ENCODE data around the gene GRAPL.
"Not testable (repeated sequence)": the region's sequence is repeated elsewhere in the genome, so short reads cannot be mapped to it uniquely, and the experiment has no call there.

DNA sequence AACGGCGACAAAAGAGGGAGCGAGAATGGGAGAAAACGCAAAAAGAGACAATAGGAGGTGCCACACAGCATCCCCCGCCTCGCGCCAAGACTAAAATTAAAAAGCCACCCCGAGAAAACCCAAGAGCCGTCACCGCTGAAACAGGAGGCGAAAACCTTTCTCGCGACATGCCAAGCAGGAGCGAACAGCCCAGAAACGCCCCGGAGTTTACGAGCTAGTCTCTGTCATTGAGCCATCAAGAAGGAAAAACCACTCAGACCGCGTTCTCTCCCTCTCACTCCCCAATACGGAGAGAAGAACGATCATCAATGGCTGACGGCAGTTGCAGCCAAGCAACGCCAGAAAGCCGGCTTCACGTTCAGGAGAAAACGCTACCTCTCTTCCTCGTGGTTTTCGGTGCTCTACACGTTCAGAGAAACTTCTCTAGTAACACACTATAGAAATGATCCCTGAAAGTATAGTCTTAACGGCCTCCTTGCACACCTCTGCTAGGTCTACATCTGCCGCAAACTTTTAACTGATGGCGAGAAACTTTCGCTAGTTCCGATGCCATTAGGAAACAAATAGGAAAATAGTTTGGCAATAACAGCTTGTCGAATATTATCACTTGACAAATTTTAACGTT lies 62.5 kb downstream of the GRAPL start:
- TF ChIP-seq, protein P1, sequence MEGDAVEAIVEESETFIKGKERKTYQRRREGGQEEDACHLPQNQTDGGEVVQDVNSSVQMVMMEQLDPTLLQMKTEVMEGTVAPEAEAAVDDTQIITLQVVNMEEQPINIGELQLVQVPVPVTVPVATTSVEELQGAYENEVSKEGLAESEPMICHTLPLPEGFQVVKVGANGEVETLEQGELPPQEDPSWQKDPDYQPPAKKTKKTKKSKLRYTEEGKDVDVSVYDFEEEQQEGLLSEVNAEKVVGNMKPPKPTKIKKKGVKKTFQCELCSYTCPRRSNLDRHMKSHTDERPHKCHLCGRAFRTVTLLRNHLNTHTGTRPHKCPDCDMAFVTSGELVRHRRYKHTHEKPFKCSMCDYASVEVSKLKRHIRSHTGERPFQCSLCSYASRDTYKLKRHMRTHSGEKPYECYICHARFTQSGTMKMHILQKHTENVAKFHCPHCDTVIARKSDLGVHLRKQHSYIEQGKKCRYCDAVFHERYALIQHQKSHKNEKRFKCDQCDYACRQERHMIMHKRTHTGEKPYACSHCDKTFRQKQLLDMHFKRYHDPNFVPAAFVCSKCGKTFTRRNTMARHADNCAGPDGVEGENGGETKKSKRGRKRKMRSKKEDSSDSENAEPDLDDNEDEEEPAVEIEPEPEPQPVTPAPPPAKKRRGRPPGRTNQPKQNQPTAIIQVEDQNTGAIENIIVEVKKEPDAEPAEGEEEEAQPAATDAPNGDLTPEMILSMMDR (IDR thresholded peaks at IDR 0.05): not testable (repeated sequence)
- not testable (repeated sequence) for TF ChIP-seq POLR2AphosphoS5, POLR2A (IDR thresholded peaks at IDR 0.05)
